Pancreas (tissue), 10 donors: Measurements from ENCODE around the gene DCAF4L1. TPM values are rescaled to one million over a fixed set of nuclear protein-coding genes. Genes with fewer than 3 reads are reported as not detected.
A peak's percentile ranks its signal among the peaks of the same experiment; 100 is the strongest.

Source experiments
- ATAC-seq, 4 donors: fragments of 200-7000 bp; cut with Tn5 transposase; one replicate each; pipeline versions ENCODE4 v1.8.0 to v1.9.1; 2020; ENCODE audit warnings: mild to moderate bottlenecking in 4 of 4, moderate library complexity in 4 of 4
- DNase-seq, 6 donors: peaks; one replicate each; pipeline ENCODE4 v3.0.0-alpha.2; 2020
- FAIRE-seq: peaks from 2 replicates; lab custom pipeline; 2012; peaks lifted over from hg19 to GRCh38; lab: Jason Lieb, UNC
- H3K27ac ChIP-seq, 4 donors: fragments of 200-600 bp; sonication (generic); 1 replicate in 3 of 4; 2 replicates in 1 of 4; pipeline versions ENCODE4 v1.5.0 to v1.8.0; 2020
- H3K27me3 ChIP-seq, 4 donors: fragments of 200-600 bp; one replicate each; pipeline ENCODE4 v1.8.0; 2021
- H3K36me3 ChIP-seq, 3 donors: fragments of 200-600 bp; sonication (generic) in 1 of 3; one replicate each; pipeline versions ENCODE4 v1.5.0 to v1.8.0; 2020 to 2021
- H3K4me1 ChIP-seq, 3 donors: fragments of 200-600 bp; one replicate each; pipeline ENCODE4 v1.8.0; 2021
- H3K4me3 ChIP-seq, 4 donors: fragments of 200-600 bp; sonication (generic) in 2 of 4; one replicate each; pipeline versions ENCODE4 v1.5.0 to v1.8.0; 2020 to 2021
- H3K9me3 ChIP-seq, 4 donors: fragments of 200-600 bp; one replicate each; pipeline ENCODE4 v1.8.0; 2021
- WGBS, 2 donors: extraction: QIAGEN DNeasy Blood & Tissue Kit; methylation state at CpG; one replicate each; pipeline ENCODE4 v1.1.7; 2013; 5-methylcytosine and 5-hydroxymethylcytosine counted together
- intact Hi-C, 3 donors: fragments of 100-400 bp; cut with DNase I; formaldehyde crosslinking; loops; one replicate each; pipeline versions ENCODE4 v1.11.1 to v1.14.2; 2022
- polyA plus RNA-seq, 2 donors: library from polyadenylated mRNA; stranded (reverse); fragments of 200-250 nt; gene quantifications; one replicate each; pipeline ENCODE4 v1.2.3, GENCODE V29; 2013
- total RNA-seq, 6 donors: library from RNA; stranded (reverse); fragmentation: NEBNext Ultra II Directional in 4 of 6; extraction: Animal tissue kit (Norgen Biotek cat#: 25700) in 4 of 6; gene quantifications; one replicate each; pipeline versions ENCODE4 v1.2.1 to v1.2.4, GENCODE V29; 2021 to 2023
- TF ChIP-seq, protein P1 (sequence below), 4 donors: fragments of 200-600 bp; sonication (generic) in 3 of 4; IDR thresholded peaks; one replicate each; pipeline versions ENCODE4 v1.5.0 to v1.8.0; 2021; ENCODE audit warnings: antibody characterized with exemption in 4 of 4
- donor health status: healthy with polysubstance abuse.
- donor health status: DM: no; HTN: no; CAD: no; lungs with moderate emphysema.
- donor health status: DM: no; HTN: no; CAD: no.
- donor health status: control.
- donor health status: control.
- donor health status: Bipolar disorder and iron deficiency.
- donor health status: DM: yes; HTN: yes; CAD: no.
- donor health status: DM: no; HTN: no; CAD: no.
- donor health status: DM: no; HTN: no; CAD: no.
- donor health status: DM: yes; HTN: yes; CAD: no.

Gene DCAF4L1
- total and polyA plus RNA-seq, 8 donors = 0.03 to 0.15 (median 0.09) TPM; not detected in 3

DNA sequence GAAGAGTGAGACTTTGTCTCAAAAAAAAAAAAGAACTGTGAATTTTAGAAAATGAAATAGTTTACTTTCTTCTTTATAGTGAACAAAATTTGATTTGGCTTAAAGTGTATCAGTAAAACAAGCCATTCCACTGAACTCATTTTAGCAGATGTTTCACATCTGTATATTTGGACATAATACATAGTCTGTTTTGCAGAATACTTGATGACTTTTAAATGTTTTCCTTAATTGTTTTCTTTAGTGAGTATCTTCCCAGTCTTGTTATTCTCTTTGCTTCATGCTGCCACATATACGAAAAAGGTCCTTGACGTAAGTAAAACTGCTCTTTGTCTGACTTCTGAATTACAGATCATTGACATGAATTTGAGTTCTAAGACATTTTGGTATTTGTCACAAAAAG lies 38.0 kb upstream of the DCAF4L1 start:
- TF ChIP-seq, protein P1, sequence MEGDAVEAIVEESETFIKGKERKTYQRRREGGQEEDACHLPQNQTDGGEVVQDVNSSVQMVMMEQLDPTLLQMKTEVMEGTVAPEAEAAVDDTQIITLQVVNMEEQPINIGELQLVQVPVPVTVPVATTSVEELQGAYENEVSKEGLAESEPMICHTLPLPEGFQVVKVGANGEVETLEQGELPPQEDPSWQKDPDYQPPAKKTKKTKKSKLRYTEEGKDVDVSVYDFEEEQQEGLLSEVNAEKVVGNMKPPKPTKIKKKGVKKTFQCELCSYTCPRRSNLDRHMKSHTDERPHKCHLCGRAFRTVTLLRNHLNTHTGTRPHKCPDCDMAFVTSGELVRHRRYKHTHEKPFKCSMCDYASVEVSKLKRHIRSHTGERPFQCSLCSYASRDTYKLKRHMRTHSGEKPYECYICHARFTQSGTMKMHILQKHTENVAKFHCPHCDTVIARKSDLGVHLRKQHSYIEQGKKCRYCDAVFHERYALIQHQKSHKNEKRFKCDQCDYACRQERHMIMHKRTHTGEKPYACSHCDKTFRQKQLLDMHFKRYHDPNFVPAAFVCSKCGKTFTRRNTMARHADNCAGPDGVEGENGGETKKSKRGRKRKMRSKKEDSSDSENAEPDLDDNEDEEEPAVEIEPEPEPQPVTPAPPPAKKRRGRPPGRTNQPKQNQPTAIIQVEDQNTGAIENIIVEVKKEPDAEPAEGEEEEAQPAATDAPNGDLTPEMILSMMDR (IDR thresholded peaks at IDR 0.05) = no peak
- no peaks in the 10 kb centered on the region for H3K4me1 ChIP-seq
- H3K27me3 ChIP-seq = no peaks in the 10 kb centered on the region
- intact Hi-C loops = no loop called here
- H3K27ac ChIP-seq = no peak overlapping the region
- WGBS, 2 donors = 90 to 93% methylated on average over 2 of the region's 2 CpGs
- no peaks in the 10 kb centered on the region for H3K9me3 ChIP-seq
- no peak for DNase-seq
- H3K36me3 ChIP-seq = peaks cover 0 to 10% (median 0%) of the 10 kb centered on the region in 3 donors
- H3K4me3 ChIP-seq = no peak overlapping the region
- no peak for FAIRE-seq
- ATAC-seq = no peak

DNA sequence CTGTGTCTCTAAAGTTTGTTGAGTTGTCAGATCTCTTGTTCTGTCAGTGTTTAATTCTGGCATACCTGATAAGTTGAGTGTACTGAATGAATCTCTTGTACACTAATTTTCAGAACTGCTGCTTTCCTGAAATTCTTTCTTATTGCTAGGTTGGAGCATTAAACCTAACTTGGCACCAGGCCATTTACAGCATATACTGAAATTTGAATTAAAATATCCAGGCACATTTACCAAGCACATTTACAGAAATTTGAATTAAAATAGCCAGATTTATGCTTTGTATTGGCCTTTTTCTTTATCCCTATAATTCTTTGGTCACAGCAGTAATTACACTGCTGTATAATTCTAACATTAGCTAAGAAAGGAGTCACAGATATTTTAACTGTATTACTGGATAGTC lies 37.5 kb upstream of the DCAF4L1 start:
- no peak for DNase-seq
- no peak for FAIRE-seq
- Histone ChIP-seq H3K4me1 (no peaks in the 10 kb centered on the region), H3K27ac (no peak overlapping the region), H3K9me3 (no peaks in the 10 kb centered on the region), H3K4me3 (no peak overlapping the region), H3K27me3 (no peaks in the 10 kb centered on the region), H3K36me3 (peaks cover 0 to 10% (median 0%) of the 10 kb centered on the region in 3 donors)
- TF ChIP-seq, protein P1 (IDR thresholded peaks at IDR 0.05) = no peak
- intact Hi-C loops = no loop called here
- no peak for ATAC-seq

DNA sequence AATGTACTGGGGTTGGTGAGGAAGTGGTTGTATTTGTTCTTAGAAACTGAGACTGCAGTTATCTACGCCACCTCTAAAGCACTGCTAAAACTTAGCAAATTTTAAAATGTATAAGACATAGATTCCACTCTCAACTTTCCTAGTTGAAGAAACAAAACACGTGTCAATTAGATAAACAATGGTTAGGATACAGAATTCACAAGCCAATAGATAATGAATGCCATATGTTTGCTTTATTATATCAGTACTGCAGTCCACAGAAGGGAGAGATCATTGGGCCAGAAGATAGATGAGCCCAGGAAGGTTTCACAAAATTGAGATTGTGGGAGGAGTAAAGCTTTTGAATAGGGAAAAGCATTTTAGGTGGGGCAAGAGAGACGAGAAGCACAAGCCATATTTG lies 32.0 kb upstream of the DCAF4L1 start:
- 80 to 84% methylated on average over 3 of the region's 3 CpGs for WGBS, 2 donors
- Histone ChIP-seq H3K9me3 (no peaks in the 10 kb centered on the region), H3K36me3 (peaks cover 0 to 22% (median 2%) of the 10 kb centered on the region in 3 donors), H3K4me3 (no peak overlapping the region), H3K4me1 (no peaks in the 10 kb centered on the region), H3K27ac (no peak overlapping the region), H3K27me3 (no peaks in the 10 kb centered on the region)
- intact Hi-C loops = no loop called here
- TF ChIP-seq, protein P1 (IDR thresholded peaks at IDR 0.05) = no peak
- ATAC-seq (no peak), DNase-seq (no peak), FAIRE-seq (no peak)

DNA sequence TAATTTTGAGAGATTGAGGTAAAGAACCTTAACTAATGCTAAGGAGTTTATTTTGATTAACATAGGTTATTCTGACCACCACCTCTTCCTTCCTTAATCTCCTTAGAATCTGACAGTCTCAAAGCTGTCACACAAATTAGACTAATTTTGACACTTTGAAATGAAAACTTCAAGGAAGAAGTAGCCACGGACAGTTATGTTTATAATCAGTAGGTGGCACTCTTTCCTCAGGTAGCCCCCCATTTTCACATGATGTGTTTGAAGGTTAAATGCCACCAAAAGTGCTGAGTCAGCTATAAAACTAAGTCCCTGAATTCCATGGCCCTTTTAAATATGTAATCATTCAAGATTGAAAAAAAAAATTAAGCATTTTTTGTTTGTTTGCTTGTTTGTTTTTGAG lies 23.9 kb upstream of the DCAF4L1 start:
- no peak for DNase-seq
- FAIRE-seq = no peak
- no peak for ATAC-seq

DNA sequence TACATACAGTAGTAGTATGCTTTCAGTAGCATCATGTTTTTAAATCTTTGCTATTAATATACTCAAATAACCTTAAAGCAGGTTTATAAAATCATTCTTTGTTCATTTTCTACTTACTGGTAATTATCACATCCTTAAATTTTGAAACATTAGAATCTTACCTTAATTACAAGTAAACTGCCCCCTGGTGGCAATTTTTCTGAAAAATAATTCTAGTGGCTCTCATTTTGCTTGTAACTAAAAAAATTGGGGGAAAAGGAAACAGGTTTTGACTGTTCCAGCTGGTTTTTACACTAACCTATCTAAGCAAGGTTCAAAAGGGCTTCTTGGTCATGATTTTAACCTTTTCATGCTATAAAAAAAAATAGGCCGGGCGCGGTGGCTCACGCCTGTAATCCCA lies 18.5 kb upstream of the DCAF4L1 start:
- FAIRE-seq (no peak), ATAC-seq (no peak), DNase-seq (no peak)
- TF ChIP-seq, protein P1 (IDR thresholded peaks at IDR 0.05) = peak in 1 of 4 donors; percentile 20
- Histone ChIP-seq H3K9me3 (no peaks in the 10 kb centered on the region), H3K27ac (no peak overlapping the region), H3K27me3 (no peaks in the 10 kb centered on the region), H3K4me3 (no peak overlapping the region), H3K36me3 (no peaks in the 10 kb centered on the region), H3K4me1 (no peaks in the 10 kb centered on the region)
- intact Hi-C loops = no loop called here
- 90 to 96% methylated on average over 4 of the region's 4 CpGs for WGBS, 2 donors

More for the DNA sequence above, 23.9 kb upstream of the DCAF4L1 start:
- Histone ChIP-seq H3K9me3 (no peaks in the 10 kb centered on the region), H3K36me3 (peaks cover 0 to 4% (median 4%) of the 10 kb centered on the region in 3 donors), H3K4me3 (no peak overlapping the region), H3K4me1 (no peaks in the 10 kb centered on the region), H3K27ac (no peak overlapping the region), H3K27me3 (no peaks in the 10 kb centered on the region)
- TF ChIP-seq, protein P1 (IDR thresholded peaks at IDR 0.05) = no peak
- intact Hi-C loops = no loop called here
- 54 to 59% methylated on average over 1 of the region's 1 CpG for whole genome bisulfite sequencing, 2 donors
